ENCODE data around the gene FRMD4A.

DNA sequence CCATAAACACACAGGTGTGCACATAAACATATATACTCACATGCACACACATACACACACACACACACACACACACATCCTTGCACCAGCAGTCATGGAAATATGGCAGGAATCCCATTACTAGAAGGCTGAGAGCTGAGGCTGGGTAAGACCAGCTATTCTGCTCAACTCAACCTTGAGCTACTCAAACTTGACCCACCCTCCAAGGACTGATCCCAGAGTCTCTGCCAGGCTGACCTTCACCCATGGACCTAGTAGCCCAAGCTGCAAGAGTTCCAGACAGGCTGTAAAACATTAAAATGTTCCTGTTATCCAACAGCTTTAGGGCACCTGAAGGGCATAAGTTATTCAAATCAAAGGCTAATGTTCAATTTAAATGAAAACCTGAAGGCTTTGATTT lies 134.6 kb downstream of the FRMD4A start:
- TF ChIP-seq, protein P1, sequence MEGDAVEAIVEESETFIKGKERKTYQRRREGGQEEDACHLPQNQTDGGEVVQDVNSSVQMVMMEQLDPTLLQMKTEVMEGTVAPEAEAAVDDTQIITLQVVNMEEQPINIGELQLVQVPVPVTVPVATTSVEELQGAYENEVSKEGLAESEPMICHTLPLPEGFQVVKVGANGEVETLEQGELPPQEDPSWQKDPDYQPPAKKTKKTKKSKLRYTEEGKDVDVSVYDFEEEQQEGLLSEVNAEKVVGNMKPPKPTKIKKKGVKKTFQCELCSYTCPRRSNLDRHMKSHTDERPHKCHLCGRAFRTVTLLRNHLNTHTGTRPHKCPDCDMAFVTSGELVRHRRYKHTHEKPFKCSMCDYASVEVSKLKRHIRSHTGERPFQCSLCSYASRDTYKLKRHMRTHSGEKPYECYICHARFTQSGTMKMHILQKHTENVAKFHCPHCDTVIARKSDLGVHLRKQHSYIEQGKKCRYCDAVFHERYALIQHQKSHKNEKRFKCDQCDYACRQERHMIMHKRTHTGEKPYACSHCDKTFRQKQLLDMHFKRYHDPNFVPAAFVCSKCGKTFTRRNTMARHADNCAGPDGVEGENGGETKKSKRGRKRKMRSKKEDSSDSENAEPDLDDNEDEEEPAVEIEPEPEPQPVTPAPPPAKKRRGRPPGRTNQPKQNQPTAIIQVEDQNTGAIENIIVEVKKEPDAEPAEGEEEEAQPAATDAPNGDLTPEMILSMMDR (IDR thresholded peaks at IDR 0.05; ENCODE audit: low read length): no peak
- no peak for TF ChIP-seq EZH2 (optimal IDR thresholded peaks at IDR 0.05; ENCODE audit: low read depth, low read length)
- TF ChIP-seq EZH2phosphoT487 (IDR thresholded peaks at IDR 0.05; ENCODE audit: low read length): no peak

All from MM.1S (cell line).